IPS-18c (cell line): ENCODE results near the gene DDX10.
"Not testable (repeated sequence)": the region's sequence is repeated elsewhere in the genome, so short reads cannot be mapped to it uniquely, and the experiment has no call there.

Experiments used
- H3K4me3 ChIP-seq: 2 replicates; pipeline ENCODE4 v1.7.0; 2013; ENCODE audit warnings: low read depth, mild to moderate bottlenecking, low read length, moderate library complexity; ENCODE audit not compliant: insufficient read depth
- H3K9me3 ChIP-seq: one replicate; pipeline ENCODE4 v1.6.1; 2013; ENCODE audit warnings: mild to moderate bottlenecking, low read length, moderate library complexity; ENCODE audit not compliant: control insufficient read depth, insufficient read depth

Gene DDX10

GRCh38 chr11:108786281-108786990, 121.6 kb downstream of the DDX10 start:
- Histone ChIP-seq H3K9me3 (no peaks in the 10 kb centered on the region), H3K4me3 (no peak overlapping the region)

DNA sequence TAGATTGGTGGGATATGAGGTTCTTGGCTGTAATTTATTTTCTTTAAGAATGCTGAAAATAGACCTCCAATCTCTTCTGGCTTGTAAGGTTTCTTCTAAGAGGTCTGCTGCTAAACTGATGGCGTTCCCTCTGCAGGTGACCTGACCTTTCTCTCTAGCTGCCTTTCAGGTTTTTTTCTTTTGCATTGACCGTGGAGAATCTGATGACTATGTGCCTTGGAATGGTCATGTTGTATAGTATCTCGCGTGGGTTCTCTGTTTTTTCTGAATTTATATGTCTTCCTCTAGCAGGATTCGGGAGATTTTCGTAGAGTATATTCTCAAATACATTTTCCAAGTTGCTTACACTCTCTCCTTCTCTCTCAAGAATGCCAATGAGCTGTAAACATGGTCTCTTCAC, 122.2 kb downstream of the DDX10 start:
- no peak overlapping the region for H3K4me3 ChIP-seq
- no peaks in the 10 kb centered on the region for H3K9me3 ChIP-seq

DNA sequence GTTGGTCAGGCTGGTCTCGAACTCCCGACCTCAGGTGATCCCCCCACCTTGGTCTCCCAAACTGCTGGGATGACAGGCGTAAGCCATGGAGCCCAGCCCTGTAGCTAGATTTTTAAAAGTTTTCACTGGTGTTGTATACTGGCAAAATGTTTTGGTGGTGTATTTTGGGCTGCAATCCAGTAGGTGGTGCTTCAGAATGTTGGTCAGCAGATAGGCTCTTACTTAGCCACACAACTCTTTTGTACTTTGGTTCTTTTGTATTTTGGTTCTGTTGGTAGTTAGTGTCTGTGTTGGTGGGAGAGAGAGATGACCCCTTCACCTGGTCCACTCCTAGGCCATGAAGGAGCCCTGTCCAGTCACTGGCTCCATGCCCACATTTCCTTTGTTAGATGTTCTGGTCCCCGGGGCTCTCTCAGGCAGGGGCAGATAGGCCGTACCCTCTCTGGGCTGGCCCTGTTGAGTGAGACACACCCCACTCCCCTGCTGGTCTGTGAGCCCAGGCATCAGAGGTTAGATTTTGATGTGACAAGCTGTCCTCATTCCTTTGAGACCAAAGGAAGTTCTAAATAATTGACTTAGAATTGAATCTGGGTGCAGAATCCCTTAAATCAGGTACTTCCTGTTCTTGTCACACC, 123.8 kb downstream of the DDX10 start:
- H3K9me3 ChIP-seq: no peaks in the 10 kb centered on the region
- no peak overlapping the region for H3K4me3 ChIP-seq

DNA sequence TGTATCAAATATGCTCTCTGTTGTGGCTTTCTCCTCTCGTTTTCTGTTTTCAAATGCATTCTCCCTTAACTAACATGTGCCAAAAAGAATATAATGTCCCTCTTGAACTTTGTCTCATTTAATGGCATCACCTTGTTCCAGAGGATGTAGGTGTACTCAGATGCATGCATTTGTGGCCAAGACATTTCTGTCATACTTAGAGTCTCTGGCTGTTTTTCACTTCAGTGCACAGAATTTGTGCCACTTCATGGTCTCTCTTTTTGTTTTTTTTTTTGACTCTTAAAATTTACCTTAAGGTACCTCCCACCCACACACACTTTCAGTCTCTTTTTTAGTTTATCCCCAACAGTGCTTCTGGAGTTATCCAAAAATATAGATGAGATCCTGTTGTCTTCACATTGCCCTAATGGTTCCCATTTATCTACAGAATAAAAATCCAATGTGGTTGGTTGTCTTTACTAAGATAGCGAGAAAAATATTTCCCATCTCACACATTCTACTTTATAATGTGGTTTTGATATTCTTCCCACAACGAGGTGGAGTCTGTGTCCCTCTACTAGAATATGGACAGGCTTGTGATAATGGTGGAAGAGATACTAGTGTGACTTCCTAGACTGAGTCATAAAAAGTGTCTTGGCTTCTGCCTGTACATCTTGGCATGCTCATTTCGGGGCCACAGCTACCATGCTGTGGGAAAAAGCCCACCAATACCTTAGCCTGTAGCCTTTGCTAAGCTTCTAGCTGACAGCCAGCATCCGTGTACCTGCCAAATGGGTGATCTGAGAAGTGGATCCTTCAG, 125.8 kb downstream of the DDX10 start:
- no peak overlapping the region for H3K4me3 ChIP-seq
- no peaks in the 10 kb centered on the region for H3K9me3 ChIP-seq

- Histone ChIP-seq H3K9me3 (no peaks in the 10 kb centered on the region), H3K4me3 (no peak overlapping the region)
Measured at GRCh38 chr11:108793138-108793537, 128.3 kb downstream of the DDX10 start.

DNA sequence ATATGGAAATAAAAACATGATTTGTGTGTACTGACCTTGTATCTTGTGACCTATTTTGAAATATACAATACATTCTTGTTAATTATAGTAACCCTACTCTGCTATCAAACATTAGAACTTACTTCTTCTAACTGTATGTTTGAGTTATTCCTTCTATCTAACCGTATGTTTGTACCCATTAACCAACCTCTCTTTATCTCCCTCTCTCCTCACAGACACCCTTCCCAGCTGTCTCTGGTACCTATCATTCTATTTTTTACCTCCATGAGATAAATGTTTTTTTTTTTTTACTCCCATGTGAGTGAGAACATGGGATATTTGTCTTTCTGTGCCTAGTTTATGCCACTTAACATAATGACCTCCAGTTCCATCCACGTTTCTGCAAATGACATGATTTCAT, 128.7 kb downstream of the DDX10 start:
- H3K4me3 ChIP-seq: no peak overlapping the region
- H3K9me3 ChIP-seq: no peaks in the 10 kb centered on the region

DNA sequence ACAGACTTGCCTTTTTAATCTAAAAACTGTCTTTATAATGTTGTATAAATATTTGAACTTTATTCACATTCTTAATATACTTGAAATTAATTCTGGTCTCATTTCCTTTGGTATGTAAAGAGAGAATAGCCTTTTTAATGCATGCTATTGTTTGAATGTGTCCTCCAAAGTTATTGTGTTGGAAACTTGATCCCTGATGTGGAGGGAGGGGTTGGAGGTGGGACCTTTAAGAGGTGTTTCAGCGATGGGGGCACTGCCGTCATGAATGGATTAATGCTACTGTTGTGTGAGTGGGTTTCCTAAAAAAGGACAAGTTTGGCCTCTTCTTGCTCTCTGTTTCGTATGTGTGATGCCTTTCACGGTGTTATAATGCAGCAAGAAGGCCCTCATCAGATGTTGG, 131.7 kb downstream of the DDX10 start:
- Histone ChIP-seq H3K9me3 (no peaks in the 10 kb centered on the region), H3K4me3 (no peak overlapping the region)

GRCh38 chr11:108797578-108798100, 132.8 kb downstream of the DDX10 start:
- no peaks in the 10 kb centered on the region for H3K9me3 ChIP-seq

DNA sequence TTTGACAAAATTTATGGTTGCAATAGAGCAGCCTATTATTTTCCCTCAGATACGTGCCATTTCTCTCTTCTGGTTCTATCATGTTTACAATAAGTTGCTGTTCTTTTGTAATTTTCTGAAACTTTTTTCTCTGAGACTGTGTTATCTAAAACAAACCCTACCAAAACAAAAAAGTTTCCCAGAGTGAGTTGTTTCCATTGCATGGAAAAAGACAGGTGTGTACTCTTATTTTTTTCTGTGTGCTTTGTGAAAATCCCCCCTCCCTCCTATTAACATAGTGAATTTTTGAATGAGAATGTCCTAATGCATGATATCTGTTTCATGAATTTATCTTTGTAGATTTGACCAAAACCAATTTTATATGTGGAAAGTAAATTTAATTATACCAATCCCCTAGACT, 137.6 kb downstream of the DDX10 start:
- H3K9me3 ChIP-seq: no peaks in the 10 kb centered on the region
- H3K4me3 ChIP-seq: no peak overlapping the region

More at GRCh38 chr11:108797578-108798100, 132.8 kb downstream of the DDX10 start:
- no peak overlapping the region for H3K4me3 ChIP-seq

DNA sequence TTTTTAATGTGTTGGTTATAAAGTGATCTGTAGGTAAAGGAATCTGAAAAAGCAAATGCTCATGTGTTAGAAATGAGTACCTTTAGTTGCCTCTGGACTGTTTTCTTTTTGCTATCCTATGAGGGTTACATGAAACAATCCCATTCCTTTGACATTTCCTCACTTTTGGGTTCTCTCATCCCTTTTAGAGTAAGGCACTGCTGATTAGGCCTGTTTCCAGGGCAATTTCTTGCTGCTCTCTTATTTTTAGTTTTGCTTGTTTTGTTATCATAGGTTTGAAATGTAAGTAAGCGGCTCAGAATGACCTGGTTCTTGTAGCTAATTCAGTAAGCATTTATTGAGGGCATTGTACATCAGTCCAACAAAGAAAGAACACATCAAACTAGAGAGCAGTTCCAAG, 138.9 kb downstream of the DDX10 start:
- Histone ChIP-seq H3K9me3 (no peaks in the 10 kb centered on the region), H3K4me3 (no peak overlapping the region)

- H3K4me3 ChIP-seq: no peak overlapping the region
- H3K9me3 ChIP-seq: no peaks in the 10 kb centered on the region
Measured at GRCh38 chr11:108804511-108804910, 139.6 kb downstream of the DDX10 start.

- H3K4me3 ChIP-seq: no peak overlapping the region
- H3K9me3 ChIP-seq: no peaks in the 10 kb centered on the region
Measured at GRCh38 chr11:108805030-108805429, 140.2 kb downstream of the DDX10 start.

DNA sequence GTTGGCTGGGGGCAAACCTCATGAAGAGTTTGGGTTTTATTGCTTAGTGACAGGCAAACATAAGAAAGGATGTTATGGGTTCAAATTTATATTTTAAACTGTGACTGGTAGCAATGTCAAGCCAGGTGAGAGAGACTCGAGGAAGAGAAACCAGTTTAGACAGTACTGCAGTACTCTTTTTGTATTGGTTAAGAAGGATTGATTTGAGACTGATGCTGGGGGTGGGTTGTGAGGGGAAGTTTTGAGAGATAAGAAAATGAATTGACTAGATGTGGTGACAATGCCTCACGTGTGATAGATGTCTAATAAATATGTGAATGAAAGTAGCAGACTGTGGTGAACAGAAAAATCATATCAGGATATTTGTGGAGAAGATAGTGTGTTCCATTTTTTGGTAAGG, 142.4 kb downstream of the DDX10 start:
- Histone ChIP-seq H3K4me3 (no peak overlapping the region), H3K9me3 (no peaks in the 10 kb centered on the region)

GRCh38 chr11:108813086-108813485, 148.2 kb downstream of the DDX10 start:
- no peak overlapping the region for H3K4me3 ChIP-seq
- no peaks in the 10 kb centered on the region for H3K9me3 ChIP-seq

DNA sequence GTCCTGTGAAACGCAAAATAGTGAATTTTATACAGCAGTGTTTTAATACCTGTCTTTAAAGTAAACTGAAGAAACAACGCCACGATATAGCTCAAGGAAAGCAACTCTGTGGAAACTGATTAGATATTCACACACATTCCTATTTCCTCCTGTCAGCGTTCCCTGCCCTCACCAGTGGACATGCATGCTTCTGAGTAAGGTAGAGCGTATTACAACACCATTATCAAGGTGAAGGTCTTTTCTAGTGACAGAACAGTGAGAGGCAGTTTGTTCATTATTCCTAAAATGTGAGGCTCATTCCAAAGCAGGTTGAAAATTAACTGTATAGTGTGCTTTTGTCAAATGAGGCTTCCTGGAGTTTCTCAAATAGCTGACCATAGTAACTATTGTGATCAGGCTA, 153.1 kb downstream of the DDX10 start:
- Histone ChIP-seq H3K9me3 (no peaks in the 10 kb centered on the region), H3K4me3 (no peak overlapping the region)

- Histone ChIP-seq H3K9me3 (no peaks in the 10 kb centered on the region), H3K4me3 (no peak overlapping the region)
Measured at GRCh38 chr11:108818971-108819370, 154.1 kb downstream of the DDX10 start.

DNA sequence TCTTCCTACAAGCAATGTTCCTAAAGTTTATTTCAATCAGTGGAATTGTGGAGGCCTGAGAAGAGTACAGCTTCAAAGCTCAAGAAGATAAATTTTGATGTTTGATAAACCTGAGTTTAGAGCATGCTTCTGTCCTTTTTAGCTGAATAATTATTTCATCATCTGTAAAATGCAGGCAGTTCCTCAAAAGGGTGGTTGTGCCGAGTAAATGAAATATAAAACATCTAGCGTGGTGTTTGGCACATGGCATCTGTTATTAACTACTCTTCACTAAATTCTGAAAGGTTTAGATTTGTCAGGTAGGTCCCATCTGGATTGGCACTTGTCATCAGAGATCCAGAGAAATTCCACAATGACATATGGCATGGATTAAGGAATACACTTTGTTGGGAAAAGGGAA, 155.1 kb downstream of the DDX10 start:
- Histone ChIP-seq H3K9me3 (no peaks in the 10 kb centered on the region), H3K4me3 (no peak overlapping the region)

DNA sequence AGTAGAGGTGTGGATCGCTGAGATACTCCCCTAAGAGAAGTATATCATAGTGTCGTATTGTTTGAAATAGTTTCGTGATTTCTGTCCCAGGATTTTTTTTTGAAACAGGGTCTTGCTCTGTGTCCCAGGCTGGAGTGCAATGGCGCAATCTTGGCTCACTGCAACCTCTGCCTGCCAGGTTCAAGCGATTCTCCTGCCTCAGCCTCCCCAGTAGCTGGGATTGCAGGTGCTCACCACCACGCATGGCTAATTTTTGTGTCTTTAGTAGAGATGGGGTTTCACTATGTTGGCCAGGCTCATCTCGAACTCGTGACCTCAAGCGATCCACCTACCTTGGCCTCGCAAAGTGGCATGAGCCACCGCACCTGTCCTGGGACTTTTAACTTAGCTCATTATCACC, 159.1 kb downstream of the DDX10 start:
- not testable (repeated sequence) for H3K9me3 ChIP-seq, H3K4me3 ChIP-seq
